Activated naive CD8-positive, alpha-beta T cell (primary cell): ENCODE data around the gene NFRKB.
"Not testable (repeated sequence)": the region's sequence is repeated elsewhere in the genome, so short reads cannot be mapped to it uniquely, and the experiment has no call there.

Experiments used
- H3K27ac Mint-ChIP-seq: one replicate; pipeline ENCODE4 v1.8.0; 2021; ENCODE audit warnings: mixed read lengths
- H3K27me3 Mint-ChIP-seq: one replicate; pipeline ENCODE4 v1.8.0; 2021; ENCODE audit warnings: mixed read lengths
- H3K36me3 Mint-ChIP-seq: one replicate; pipeline ENCODE4 v1.8.0; 2021; ENCODE audit warnings: mixed read lengths
- H3K4me1 Mint-ChIP-seq: one replicate; pipeline ENCODE4 v1.8.0; 2021; ENCODE audit warnings: low read depth, mixed read lengths
- H3K4me3 Mint-ChIP-seq: one replicate; pipeline ENCODE4 v1.8.0; 2021; ENCODE audit warnings: mild to moderate bottlenecking, mixed read lengths
- H3K9me3 Mint-ChIP-seq: one replicate; pipeline ENCODE4 v1.8.0; 2021; ENCODE audit warnings: low read depth, mixed read lengths

NFRKB gene

DNA sequence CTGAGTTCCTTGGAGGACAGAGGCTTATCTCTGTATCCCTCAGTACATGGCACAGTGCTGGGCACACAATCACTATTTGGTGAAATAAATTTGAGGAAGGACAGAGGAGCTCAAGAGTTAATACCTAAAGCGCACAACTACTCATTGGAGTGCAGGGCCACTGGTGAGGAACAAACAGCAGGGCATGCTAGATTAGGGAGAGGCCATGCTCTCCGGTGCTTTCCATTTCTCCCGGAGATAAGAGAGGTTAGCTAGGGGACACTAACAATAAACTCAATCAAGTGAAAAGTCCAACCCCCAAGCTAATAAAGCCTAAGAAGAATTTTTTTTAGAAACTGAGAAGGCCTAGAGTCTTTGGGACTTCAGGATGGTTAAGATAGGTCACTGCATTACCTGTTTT is 29.1 kb downstream of the NFRKB start:
- peaks cover 19% of the 10 kb centered on the region for H3K36me3 Mint-ChIP-seq
- no peaks in the 10 kb centered on the region for H3K27me3 Mint-ChIP-seq
- peaks cover 26% of the 10 kb centered on the region for H3K4me1 Mint-ChIP-seq
- H3K9me3 Mint-ChIP-seq: no peaks in the 10 kb centered on the region
- peak overlapping the region; percentile 23 for H3K27ac Mint-ChIP-seq
- no peak overlapping the region for H3K4me3 Mint-ChIP-seq

DNA sequence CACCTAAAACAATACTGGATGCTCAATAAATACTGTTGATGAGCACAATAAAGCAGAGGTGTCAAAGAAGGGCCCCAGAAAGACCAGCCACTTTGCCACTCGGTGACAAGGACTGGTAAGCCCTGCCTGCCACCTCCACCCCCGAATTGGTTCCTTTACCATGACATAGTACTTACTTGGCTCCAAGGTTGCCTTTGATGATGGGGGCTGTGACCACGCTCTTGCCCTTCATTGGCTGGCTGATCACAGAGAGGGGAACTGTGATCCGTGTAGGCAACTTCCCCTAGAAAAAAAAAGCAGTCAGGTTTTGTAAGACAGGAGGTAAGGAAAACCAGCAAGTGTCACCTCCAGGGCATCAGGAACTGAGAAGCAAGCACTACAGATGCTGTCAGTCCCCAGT is 29.7 kb downstream of the NFRKB start:
- Mint-ChIP-seq H3K27ac (peak overlapping the region; percentile 23), H3K4me1 (peaks cover 32% of the 10 kb centered on the region), H3K27me3 (no peaks in the 10 kb centered on the region), H3K4me3 (no peak overlapping the region), H3K36me3 (peaks cover 16% of the 10 kb centered on the region), H3K9me3 (no peaks in the 10 kb centered on the region)

DNA sequence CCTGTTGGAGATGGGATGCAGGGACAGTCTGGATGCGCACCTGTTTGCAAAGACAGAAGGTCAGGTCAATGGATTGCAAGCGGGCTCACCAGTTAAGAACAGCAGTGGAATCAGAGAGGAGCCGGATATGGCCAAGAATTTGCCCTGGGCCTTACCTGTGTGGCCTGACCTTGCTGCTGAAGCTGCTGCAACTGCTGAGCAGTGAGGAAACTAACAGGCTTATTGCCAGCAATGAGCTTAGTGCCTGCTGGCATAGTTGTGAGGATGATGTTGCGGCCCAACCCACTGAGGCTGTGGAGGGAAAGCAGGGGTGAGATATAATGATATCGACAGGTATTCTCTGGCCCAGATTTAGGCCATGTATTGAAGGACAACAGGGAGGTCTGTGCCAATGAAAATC is 30.6 kb downstream of the NFRKB start:
- Mint-ChIP-seq H3K27me3 (no peaks in the 10 kb centered on the region), H3K4me3 (no peak overlapping the region), H3K27ac (no peak overlapping the region), H3K36me3 (peaks cover 15% of the 10 kb centered on the region), H3K9me3 (no peaks in the 10 kb centered on the region), H3K4me1 (peaks cover 40% of the 10 kb centered on the region)

DNA sequence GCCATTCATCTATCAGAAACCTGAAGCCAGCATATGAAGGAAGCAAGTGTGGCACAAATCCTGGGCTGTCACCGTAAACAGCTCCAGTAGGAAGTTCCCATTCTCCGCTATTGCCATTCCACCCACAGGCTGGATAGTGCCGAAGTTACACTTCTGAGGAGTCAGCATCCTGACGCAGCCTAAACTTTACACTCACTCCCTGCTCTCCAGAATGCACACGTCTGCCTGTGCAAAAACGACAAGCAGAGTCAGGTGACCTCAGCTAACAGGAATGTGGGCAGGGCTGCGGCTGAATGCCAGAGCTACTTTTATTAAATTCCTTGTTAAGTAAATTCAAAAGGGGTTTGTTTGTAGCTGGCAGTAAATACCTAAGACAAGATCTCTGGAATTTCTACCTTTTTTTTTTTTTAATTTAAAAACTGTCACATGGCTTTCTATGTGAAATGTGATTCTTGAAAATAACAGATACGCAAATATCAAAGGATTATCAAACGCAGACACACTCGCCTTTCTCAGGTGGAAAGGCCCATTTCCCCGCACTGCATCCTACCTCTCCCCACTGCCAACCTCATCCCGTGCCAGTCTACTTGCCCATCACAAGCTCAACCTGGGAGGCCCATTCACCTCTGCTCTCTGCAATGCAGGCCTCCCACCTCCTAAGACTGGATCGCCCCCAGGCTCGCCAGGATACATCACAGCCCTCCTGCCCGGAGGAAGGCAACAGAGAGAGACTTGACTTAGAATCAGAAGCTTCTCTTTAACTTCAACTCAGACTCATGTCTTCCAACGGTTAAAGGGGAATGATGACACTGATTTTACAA is 33.5 kb downstream of the NFRKB start:
- Mint-ChIP-seq H3K27ac (peak overlapping the region; percentile 73), H3K27me3 (no peaks in the 10 kb centered on the region), H3K4me3 (no peak overlapping the region), H3K36me3 (peaks cover 10% of the 10 kb centered on the region), H3K4me1 (peaks cover 53% of the 10 kb centered on the region), H3K9me3 (no peaks in the 10 kb centered on the region)

DNA sequence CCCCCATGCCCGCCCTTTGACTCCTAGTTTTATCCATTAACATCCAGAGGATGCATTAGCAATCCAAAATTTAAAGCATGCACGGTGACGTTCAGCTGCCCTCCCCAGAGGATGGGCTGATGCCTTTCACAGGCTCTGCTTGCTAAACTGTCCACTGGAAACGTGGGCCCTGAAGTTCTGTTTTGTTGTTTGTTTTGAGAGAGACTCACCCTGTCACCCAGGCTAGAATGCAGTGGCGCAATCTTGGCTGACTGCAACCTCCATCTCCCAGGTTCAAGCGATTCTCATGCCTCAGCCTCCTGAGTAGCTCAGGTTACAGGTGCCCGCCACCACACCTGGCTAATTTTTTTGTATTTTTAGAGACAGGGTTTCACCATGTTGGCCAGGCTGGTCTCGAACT is 39.3 kb downstream of the NFRKB start:
- peaks cover 60% of the 10 kb centered on the region for H3K4me1 Mint-ChIP-seq
- H3K27ac Mint-ChIP-seq: peak overlapping the region; percentile 16
- no peaks in the 10 kb centered on the region for H3K9me3 Mint-ChIP-seq
- H3K27me3 Mint-ChIP-seq: no peaks in the 10 kb centered on the region
- no peak overlapping the region for H3K4me3 Mint-ChIP-seq
- no peaks in the 10 kb centered on the region for H3K36me3 Mint-ChIP-seq

DNA sequence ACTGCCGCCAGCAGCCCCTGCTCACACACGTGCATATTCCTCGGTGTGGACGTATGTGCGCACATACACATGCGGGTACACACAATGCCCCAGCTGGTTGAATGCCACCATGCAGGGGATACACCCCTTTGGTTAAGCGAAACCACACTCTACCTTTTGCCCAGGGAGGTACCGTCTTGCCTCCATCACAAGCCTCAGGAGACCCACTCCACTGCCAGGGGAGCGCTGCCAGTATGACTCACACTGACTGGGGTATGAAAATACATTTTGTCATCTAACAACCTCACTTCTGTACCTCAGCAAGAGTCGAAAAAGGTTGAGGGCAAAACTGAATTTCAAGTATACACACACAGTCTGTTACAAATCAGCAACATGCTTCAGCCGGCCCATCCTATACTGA is 40.3 kb downstream of the NFRKB start:
- Mint-ChIP-seq H3K27me3 (no peaks in the 10 kb centered on the region), H3K4me1 (peaks cover 52% of the 10 kb centered on the region), H3K4me3 (peak overlapping the region; percentile 9), H3K27ac (no peak overlapping the region), H3K36me3 (no peaks in the 10 kb centered on the region), H3K9me3 (no peaks in the 10 kb centered on the region)

DNA sequence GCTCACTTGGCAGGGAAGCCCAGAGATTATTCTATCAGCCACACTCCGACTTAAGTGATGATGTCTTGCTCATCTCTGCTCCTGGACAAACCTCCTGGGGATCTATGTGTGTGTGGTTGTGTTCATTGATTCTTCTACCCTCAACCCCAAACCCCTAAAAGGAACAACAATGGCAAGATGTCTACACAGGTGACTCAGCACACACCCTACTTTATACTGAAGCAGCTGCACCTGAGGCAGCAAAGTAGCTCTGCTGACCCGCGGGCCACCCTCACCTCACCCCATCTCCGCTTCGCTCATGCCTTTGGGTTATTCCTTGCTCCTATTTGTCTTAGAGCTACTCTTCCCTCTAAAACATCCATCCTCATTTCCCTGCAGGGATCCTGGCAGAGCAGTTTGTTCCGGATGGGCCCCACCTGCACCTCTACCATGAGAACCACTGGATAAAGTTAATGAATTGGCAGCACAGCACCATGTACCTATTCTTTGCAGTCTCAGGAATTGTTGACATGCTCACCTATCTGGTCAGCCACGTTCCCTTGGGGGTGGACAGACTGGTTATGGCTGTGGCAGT is 41.1 kb downstream of the NFRKB start:
- Mint-ChIP-seq H3K4me1 (peaks cover 44% of the 10 kb centered on the region), H3K4me3 (peak overlapping the region; percentile 61), H3K27me3 (no peaks in the 10 kb centered on the region), H3K36me3 (no peaks in the 10 kb centered on the region), H3K27ac (peak overlapping the region; percentile 89), H3K9me3 (no peaks in the 10 kb centered on the region)

DNA sequence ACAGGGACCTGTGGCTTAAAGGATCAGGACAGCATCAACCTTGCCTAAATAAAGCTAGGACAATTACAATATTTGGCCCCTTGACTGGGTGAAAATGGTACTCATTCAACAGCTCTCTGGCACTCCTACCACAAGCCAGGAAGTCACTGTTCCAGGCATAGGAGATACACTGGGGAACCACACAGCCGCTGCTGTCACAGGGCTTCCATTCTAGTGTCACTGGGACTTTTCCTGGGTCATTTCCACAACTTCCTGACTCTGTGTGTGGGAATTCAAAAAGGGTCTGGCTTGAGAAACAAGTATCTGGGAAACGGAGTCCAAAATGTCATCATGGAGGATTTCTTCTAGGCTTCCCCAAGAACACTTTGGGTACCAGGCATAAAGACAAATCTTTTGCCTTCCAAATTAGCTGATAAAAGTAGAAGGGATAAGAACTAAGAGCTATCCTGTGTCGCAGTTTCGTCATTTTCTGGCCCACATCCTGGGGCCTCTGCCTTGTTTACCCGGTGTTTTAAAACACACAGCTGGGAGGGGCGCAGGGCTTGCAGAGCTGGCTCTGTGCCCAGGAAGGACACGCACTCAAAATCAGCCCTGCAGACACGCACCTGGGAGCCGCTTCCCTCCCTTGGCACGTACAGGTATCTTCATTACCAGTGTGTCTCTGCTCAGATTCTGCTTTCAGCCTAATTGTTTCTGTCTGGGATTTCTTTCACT is 41.7 kb downstream of the NFRKB start:
- Mint-ChIP-seq H3K27ac (peak overlapping the region; percentile 89), H3K4me1 (peaks cover 38% of the 10 kb centered on the region), H3K9me3 (no peaks in the 10 kb centered on the region), H3K4me3 (peak overlapping the region; percentile 61), H3K36me3 (no peaks in the 10 kb centered on the region), H3K27me3 (no peaks in the 10 kb centered on the region)

DNA sequence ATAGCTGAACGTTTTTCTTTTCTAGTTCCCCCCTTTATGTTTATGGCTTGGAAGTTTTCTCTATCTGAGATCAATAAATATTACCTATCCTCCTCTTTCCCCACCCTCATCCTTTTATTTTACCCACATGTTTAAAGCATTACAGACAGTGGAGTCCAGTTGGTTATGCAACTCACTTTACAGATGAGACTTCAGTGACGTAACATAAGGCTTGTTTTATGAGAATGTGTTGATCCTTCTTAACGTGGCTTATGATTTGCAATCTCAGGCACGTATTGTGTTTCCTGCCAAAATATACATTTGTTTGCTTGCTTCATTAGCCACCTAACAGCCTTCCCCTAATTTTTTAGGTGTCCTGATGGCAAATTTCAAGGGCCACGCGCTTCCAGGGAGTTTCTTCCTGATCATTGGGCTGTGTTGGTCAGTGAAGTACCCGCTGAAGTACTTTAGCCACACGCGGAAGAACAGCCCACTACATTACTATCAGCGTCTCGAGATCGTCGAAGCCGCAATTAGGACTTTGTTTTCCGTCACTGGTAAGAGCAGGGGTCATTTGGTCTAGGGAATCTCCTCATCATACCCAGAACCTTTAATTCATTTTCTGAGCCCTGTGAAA is 43.1 kb downstream of the NFRKB start:
- Mint-ChIP-seq H3K4me3 (no peak overlapping the region), H3K36me3 (no peaks in the 10 kb centered on the region), H3K4me1 (peaks cover 33% of the 10 kb centered on the region), H3K27ac (no peak overlapping the region), H3K9me3 (no peaks in the 10 kb centered on the region), H3K27me3 (no peaks in the 10 kb centered on the region)

DNA sequence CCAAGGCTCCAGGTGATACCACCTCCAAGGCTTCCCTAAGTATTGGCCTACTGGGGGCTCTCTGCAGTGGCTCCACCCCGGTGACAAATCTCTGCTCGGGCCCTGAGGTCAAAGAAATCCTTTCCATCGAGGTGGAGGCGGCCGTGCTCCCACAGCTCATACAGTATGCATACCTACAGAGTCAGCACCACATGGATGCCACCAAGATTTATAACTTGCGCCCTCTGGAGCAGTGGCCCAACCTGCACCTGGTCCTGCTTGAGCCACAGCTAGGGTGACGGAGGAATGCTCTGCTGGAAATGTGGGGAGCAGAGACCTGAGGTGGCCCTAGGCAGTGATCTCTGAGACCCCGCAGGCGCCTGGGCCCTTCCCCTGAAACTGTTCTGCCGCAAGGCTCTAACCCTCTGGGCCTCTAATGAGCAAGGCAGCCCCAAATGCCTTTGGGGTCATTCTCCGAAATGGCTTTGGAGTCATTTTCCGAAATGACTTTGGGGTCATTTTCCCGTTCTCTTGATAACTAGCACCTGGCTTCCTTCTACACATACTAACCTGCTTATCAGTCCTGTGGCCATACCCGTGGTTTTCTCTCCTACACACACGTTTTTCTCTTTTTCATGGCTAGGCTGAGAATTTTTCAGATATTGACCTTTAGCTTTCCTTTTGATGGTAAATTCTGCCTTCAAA is 45.8 kb downstream of the NFRKB start:
- H3K4me3 Mint-ChIP-seq: no peak overlapping the region
- no peaks in the 10 kb centered on the region for H3K9me3 Mint-ChIP-seq
- peaks cover 37% of the 10 kb centered on the region for H3K4me1 Mint-ChIP-seq
- H3K27ac Mint-ChIP-seq: no peak overlapping the region
- H3K36me3 Mint-ChIP-seq: no peaks in the 10 kb centered on the region
- no peaks in the 10 kb centered on the region for H3K27me3 Mint-ChIP-seq

DNA sequence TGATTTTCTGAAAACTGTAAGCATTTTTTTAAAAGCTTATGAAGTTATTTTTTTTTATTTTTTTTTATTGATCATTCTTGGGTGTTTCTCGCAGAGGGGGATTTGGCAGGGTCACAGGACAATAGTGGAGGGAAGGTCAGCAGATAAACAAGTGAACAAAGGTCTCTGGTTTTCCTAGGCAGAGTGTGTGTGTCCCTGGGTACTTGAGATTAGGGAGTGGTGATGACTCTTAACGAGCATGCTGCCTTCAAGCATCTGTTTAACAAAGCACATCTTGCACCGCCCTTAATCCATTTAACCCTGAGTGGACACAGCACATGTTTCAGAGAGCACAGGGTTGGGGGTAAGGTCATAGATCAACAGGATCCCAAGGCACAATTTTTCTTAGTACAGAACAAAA is 48.0 kb downstream of the NFRKB start:
- not testable (repeated sequence) for H3K9me3 Mint-ChIP-seq

DNA sequence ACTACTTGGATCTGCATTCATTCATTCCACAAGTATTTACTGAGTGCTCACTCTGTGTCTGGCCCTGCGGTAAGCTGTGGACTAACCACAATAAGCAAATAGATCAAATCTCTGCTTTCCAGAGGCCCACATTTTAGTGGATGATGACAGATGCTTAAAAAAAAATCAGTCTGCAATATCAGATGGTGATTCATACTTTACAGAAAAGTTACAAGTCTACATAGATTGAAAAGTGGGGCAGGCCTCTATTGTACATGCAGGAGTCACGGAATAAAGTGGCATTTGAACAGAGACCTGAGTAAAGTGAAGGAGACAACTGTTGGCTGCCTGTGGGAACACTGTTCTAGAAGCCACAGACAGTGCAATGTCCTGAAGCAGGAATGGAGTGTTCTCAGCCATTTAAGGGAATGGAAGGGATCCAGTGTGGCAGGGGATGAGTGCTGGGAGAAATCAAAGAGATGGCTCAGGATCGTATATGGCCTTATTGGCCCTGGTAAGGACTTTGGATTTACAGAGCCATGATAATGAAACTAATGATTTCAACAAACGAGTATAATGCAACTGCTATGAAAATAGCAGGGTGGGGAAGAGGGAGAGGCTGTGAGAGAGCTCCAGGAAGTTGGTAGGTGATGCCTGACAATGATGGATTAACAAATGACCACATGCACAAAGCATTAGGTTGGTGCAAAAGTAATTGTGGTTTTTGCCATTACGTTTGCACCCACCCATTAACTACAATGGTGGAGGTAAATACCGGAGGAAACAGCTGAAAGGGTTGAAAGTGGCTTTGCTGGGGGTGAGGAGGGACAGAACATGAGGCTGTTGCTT is 48.7 kb downstream of the NFRKB start:
- Mint-ChIP-seq H3K27me3 (no peaks in the 10 kb centered on the region), H3K4me3 (no peak overlapping the region), H3K36me3 (no peaks in the 10 kb centered on the region), H3K27ac (peak overlapping the region; percentile 58), H3K4me1 (peaks cover 24% of the 10 kb centered on the region), H3K9me3 (peaks cover 8% of the 10 kb centered on the region)

More for the DNA sequence above, 48.0 kb downstream of the NFRKB start:
- not testable (repeated sequence) for H3K36me3 Mint-ChIP-seq, H3K4me3 Mint-ChIP-seq, H3K27me3 Mint-ChIP-seq, H3K27ac Mint-ChIP-seq
- H3K4me1 Mint-ChIP-seq: peaks cover 19% of the 10 kb centered on the region
